OCI-M1 (cell line): ENCODE data around the gene ACAT1.
"Not testable (repeated sequence)": the region's sequence is repeated elsewhere in the genome, so short reads cannot be mapped to it uniquely, and the experiment has no call there.

Source experiments
- DNase-seq: peaks from one replicate; lab custom pipeline; 2025; lab: John Stamatoyannopoulos, UW

Gene ACAT1

GRCh38 chr11:108121274-108122155, at the start of gene ACAT1:
Gene ACAT1, plus strand, starts transcription at chr11:108121567. Its CDS starts 40 bp downstream, at chr11:108121607.
- peak; percentile 85 for DNase-seq

GRCh38 chr11:108084811-108085210, 36.6 kb upstream of the ACAT1 start:
- no peak for DNase-seq

- DNase-seq = no peak
These were observed 35.7 kb upstream of the ACAT1 start for GRCh38 chr11:108085672-108086071.

GRCh38 chr11:108092134-108092533, 29.2 kb upstream of the ACAT1 start:
- no peak for DNase-seq

GRCh38 chr11:108093128-108093904, 28.1 kb upstream of the ACAT1 start:
- peak; percentile 0 for DNase-seq

GRCh38 chr11:108097179-108097578, 24.2 kb upstream of the ACAT1 start:
- DNase-seq = no peak

GRCh38 chr11:108101090-108101775, 20.1 kb upstream of the ACAT1 start:
- no peak for DNase-seq

- DNase-seq = no peak
These were observed 10.2 kb upstream of the ACAT1 start for GRCh38 chr11:108111126-108111525.

- no peak for DNase-seq
These were observed 9.3 kb upstream of the ACAT1 start for GRCh38 chr11:108112057-108112456.

- peak; percentile 4 for DNase-seq
These were observed 5.7 kb upstream of the ACAT1 start for GRCh38 chr11:108115500-108116140.

- peak; percentile 23 for DNase-seq
These were observed 3.5 kb upstream of the ACAT1 start for GRCh38 chr11:108117746-108118371.

- not testable (repeated sequence) for DNase-seq
These were observed 462 bp upstream of the ACAT1 start for GRCh38 chr11:108120936-108121273.

- DNase-seq = peak; percentile 39
These were observed 830 bp downstream of the ACAT1 start for GRCh38 chr11:108122166-108122628.

GRCh38 chr11:108125096-108125495, 3.7 kb downstream of the ACAT1 start:
- no peak for DNase-seq

GRCh38 chr11:108128772-108129171, 7.4 kb downstream of the ACAT1 start:
- DNase-seq = no peak

GRCh38 chr11:108131993-108132392, 10.6 kb downstream of the ACAT1 start:
- no peak for DNase-seq

- DNase-seq = not testable (repeated sequence)
These were observed 11.7 kb downstream of the ACAT1 start for GRCh38 chr11:108132993-108133538.

GRCh38 chr11:108135845-108136544, 14.6 kb downstream of the ACAT1 start:
- peak; percentile 20 for DNase-seq

GRCh38 chr11:108137212-108137611, 15.8 kb downstream of the ACAT1 start:
- DNase-seq = no peak

GRCh38 chr11:108142304-108142703, 20.9 kb downstream of the ACAT1 start:
- DNase-seq = no peak
